NCI-H1105 (cell line): ENCODE results near the gene ZFPM1.

Experiments
- DNase-seq: peaks from one replicate; lab custom pipeline; 2025; lab: John Stamatoyannopoulos, UW

The ZFPM1 gene

DNA sequence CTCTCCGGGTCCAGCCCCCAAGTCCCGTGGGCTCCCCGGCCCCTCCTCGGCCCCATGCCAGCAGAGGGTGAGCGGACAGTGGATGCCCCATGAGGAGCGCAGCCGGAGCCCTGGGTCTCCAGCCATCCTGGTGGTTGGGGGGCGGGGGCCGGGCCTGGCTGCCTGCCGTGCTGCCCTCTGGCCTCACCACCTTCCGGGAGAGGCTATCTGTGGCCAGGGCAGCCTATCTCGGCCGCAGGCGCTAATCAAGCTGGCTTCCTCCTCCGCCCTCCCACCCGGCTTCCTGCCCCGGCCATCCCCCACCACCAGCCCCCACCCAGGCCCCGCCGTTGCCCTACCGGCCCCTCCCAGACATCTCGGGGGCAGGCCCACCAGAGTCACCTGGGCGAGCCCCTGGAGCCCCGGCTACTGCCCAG, 46.8 kb downstream of the ZFPM1 start:
- no peak for DNase-seq

DNA sequence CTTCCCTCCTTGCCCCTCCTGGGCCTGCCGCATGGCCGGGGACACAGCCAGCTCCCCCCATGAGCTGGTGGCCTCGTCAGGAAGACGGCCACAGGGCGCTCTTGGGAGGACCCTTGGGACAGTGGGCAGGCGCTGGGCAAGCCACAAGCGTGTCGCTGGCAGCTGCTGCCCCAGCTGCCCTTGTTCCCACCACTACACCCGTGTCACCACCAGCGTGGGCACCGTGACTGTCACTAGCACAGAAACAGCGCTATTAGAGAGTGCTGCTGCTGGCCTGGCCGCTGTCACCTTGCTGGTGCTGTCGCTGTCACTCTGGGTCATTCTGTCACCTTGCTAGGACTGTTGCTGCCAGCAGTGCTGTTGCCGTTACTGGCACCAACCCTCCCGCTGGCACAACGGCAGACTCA, 47.2 kb downstream of the ZFPM1 start:
- DNase-seq = no peak

DNA sequence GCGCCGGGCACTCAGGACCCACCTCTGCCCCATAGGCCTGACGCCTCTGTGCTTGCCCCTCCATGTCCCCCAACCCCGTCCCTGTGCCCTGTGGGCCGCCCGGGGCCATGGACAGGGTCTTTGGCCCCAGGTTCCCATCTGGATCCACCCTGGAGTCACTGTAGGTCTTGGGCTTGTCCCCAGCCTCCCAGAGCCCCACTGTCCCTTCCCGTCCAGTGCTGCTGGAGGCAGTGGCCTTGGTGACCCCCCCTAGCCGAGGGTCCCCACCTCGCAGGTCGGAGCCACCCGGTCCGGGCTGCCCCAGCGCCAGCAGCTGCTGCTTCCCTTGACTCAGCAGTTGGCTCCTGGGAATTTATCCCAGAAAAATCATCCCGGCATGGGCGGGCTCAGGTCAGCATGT, 49.3 kb downstream of the ZFPM1 start:
- DNase-seq = no peak

DNA sequence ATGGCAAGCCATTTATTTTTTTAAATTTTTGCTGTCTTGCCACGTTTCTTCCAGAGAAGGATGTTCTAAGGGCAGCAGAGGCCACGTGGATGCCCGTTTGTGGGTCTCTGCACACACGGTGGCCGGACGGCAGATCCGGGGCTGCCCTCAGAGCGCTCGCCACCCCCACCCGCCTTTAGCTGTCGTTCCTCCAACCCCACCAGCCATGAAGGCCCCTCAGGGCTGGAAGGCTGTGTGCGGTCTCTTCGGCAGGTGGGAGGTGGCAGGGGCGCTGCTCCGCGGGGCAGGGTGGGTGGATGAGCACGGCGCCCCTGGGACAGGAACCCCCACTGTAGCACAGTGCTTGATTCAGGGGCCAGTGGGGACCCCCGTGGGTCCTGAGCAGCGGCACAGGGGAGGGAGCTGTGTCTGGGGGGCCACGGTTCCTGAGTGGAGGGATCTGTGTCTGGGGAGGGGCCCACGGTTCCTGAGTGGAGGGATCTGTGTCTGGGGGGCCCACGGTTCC, 49.7 kb downstream of the ZFPM1 start:
- DNase-seq = no peak

DNA sequence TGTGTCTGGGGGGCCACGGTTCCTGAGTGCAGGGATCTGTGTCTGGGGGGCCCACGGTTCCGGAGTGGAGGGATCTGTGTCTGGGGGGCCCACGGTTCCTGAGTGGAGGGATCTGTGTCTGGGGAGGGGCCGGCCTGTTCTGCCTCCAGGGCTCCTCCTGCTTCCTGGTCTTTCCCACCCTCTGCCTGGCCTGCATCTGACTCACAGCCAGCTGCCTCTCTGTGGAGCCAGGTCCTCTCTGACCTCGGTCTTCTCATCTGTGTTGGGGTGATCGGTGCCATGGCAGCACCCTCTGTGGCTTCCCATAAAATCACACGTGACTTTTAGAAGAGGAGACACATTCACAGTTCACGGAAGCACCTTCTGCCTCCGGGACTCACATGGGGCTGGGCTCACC, 50.3 kb downstream of the ZFPM1 start:
- no peak for DNase-seq

DNA sequence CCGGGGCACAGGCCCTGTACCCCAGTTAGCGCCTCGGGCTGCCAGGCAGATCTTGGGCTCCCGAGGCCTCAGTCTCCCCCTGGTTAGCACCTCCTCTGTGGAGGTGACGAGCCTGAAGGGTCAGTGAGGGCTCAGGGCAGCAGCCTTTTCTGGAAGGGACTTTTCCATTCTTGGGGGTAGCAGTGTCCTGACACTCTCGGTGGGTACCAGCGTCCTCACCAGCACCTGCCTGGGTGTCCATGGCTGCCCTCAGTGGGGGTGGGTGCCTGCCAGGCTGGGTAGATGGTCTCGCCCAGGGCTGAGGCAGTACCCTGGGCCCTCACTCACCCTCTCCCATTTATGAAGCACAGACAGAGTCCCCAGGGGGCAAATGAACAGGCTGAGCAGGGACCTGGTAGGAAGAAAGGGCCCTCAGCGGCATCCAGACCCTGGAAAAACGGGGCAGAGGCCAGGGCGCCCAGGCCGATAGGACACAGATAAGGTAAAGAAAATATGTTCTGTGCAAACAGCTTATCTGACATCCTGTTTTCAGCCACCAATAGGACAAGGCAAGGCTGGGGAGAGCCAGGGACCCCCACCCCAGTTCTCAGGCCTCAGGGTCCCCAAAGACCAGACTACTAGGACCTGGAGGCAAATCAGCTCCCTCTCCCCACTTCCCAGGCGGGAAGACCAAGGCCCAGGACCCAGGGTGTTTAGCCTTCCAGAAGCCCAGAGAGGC, 50.9 kb downstream of the ZFPM1 start:
- no peak for DNase-seq

DNA sequence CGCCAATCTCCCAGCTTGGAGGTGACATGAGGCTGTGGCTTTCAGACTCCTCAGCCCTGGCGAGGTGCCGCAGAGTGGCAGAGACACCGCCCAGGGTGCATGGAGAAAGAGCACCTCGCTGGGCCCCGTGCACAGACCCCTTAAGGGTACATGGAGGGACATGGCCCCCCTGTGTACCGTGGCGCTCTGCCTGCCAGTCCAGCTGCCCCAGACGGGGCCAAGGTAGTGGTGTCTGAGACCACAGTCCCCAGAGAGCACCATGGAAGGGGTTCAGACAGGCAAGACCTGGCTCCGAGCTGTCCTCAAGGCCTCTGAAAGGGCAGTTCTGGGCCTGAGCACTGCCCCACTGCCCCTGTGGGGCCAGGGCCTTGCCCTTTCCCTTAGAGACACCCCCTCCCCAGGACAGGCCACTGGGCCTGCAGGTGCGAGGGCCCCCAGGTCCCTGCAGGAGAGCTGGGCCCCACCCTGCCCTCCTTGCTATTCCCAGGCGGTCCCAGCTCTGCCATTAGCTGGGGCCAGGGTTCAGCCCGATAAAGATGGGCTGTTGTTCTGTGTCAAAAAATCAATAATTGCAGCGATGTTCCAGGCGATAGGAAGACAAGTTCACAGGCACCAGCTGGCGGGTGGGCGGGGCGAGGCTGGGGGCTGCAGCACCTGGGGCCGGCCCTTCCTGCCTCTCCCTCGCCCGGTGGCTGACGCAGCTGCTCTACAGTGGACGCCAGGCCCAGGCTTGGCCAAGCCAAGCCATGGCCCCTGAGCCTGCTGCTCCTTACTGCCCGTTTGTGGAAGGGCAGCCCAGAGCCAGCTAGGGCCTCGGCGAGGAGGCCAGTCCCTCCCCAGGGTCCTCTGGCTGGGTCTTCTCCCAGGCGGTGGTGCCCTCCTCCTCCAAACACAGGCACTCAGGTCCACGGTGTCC, 51.7 kb downstream of the ZFPM1 start:
- DNase-seq = peak; percentile 18

DNA sequence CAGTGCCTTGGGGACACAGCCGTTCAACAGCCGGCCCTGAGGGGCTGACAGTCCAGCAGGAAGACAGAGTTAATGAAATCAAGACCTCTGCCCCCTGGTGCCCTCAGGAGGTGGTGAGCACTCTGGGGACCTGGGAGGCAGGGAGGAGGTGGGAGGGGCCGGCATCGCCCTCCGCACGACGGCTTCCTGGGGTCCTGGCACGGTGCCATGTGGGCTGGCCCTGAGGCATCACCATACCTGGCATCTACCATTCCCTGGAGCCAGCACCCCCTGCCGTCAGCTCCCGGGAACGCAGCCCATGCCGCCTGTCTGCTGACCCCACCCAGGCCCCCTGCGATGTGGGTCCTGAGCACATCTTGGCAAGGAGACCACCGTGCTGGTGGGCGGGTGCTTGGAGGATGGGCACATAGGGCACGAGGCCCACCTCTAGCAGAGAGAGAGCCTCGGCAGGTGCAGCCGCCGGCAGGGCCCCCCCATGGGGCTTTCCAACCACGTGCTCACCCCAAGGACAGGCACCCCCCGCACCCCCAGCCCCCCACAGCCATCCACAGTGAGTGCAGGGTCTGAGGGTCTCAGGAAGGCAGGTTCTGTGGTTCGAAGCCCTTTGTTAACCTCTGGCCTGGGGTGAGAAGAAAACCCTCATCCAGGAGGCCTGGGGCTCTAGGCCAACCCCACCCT, 52.5 kb downstream of the ZFPM1 start:
- DNase-seq = peak; percentile 79

DNA sequence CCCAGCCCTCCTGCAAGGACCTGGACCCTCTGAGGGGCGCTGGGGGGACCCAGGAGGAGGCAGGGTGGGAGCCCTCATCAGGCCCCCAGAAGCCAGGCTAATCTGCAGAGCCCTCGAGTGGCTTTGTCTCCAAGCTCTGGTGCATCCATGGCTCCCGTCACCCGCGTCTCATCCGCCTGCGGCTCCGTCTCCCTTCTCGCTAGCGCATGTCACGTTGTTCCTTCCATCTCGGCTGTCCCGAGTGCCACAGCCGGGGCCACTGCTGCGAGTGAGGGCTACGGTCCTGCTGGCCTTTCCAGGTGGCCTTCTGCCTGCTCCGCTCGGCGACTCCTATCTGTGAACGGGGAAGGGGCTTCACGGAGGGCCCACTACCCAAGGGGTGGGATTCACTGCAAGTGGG, 53.6 kb downstream of the ZFPM1 start:
- no peak for DNase-seq

DNA sequence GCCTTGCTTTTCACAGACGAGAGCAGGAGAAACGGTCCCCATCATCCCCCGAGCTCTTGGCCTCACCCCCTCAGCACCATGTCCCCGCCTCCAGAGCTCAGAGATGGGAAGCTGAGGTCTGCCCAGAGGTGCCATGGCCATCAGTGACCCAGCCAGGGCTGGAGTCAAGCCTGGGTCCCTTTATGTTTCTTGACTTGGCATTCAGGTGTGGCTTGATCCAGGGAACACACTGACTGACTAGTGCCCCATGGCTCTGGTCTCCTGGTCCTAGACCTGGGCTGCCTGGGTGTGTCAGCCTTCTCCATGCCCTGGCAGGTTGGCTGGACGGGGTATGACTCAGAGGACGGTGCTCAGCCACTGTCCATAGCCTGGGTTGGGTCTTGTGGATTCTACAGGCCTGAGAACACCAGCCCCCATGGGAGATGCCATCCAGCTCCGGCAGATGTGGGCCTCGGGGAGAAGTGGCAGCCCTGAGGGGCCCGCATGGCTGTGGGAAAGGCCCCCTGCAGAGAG, 54.2 kb downstream of the ZFPM1 start:
- DNase-seq = no peak

DNA sequence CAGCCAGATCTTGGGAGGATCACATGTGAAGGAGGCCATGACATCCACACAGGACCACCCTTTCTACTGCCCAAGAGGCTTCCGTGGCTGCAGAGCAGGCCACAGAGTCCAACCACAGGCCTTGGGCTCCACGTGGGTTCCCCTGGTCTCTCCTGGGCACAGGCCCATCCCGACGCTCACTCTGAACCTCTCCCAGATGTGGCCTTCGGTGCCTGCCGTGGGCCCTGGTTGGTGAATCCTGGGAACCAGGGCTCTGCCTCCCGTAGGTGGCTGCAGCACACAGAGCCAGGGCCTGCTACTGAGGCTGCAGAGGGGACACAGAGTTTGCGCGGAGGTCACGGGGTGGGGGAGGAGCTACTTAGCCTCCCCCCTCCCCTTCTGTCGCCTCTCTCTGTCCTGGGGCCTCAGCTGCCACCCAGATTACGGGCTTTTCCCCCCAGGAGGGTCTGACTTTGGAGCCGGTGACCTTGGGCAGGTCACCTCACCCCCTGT, 55.3 kb downstream of the ZFPM1 start:
- DNase-seq = no peak

DNA sequence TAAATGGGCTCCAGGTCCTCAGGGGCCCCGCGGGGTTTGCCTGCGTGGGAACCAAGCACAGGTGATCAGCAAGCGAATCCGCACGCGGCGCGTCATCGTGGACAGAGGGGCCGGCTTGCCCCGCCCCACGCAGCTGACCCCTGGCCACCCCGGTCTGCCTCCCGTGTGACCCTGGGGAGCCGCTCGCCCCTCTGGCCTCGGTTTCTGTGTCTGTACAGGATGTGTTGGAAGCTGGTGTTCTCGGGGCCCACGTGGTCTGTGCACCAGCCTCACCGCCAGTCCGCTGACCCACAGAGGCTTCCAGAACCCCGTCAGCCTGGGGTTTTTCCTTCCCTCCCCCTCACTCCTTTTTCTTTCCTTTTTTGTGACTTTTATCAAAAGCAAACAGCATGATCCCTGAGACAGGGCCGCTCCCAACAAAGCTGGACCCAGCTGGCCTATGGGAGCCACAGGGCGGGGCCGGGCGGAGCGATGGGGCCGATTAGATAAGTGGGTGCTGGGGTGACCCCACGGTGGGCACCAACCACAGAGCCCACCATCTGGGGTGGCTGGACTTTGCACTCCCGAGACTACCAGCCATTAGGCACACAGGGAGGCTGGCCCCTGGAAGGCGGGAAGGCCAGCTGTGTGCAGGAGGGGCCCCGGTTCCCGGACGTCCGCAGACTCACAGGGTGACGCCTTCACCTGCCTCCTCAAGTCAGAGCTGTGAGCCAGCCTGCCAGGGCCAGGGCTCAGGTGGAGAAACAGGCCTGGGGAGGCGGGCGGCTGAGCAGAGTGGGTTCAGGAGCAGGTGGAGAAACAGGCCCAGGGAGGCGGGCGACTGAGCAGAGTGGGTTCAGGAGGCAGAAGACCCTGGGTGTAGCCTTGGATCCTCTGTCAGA, 56.0 kb downstream of the ZFPM1 start:
- no peak for DNase-seq

DNA sequence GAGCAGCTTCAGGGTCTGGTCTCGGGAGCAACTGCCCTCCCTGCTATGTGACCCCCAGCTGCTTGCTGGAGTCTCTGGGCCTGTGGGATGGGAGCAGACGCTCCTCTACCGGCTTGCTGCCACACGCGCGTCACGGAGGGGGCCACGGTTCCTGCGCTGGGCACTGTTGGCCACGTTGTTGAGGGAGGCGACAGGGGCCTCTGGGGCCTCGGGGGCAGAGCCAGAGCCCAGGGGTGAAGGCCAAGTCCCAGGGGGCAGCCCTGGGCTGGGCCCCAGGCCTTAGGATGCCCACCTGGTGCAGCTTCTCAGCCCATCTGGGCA, 56.6 kb downstream of the ZFPM1 start:
- no peak for DNase-seq

DNA sequence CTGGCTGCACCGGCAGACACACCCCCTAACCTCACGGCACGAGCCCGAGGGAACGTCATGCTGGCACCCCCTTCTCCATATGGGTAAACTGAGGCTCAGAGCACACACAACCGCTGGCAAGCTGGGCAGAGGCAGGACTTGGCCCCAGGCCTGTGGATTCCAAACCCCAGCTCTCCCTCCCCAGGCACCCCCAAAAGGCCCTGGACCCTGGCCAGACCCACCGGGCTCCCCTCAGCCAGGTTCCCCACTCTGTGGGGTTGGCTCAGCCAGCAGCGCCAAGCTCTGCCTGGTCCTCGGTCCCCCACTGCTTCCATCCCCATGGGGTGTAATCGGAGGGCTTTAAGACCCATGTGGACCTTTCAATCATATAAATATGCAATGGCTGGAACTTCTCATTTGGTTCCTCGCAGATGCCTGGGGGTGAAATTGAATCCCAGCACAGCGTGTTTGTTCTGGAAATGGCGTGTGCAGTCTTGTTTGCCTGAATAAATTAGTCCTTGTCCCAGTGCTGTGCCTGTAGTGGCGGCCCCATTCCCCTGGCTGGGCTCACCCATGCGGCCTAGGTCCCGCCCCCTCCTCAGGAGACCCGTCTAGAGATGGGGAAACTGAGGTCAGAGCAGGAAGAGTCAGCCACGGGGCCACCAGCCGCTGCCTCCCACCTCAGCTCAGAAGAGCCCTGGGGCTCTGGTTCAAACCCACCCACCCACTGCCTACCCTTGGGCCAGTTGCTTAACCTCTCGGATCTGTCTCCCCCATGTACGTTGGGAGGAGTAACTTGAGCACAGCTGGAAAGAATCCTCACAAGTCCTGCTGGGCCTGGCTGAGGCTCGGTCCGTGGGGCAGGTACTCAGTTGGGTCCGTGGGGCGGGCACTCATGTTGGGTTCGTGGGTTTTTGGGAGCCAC, 57.3 kb downstream of the ZFPM1 start:
- no peak for DNase-seq

DNA sequence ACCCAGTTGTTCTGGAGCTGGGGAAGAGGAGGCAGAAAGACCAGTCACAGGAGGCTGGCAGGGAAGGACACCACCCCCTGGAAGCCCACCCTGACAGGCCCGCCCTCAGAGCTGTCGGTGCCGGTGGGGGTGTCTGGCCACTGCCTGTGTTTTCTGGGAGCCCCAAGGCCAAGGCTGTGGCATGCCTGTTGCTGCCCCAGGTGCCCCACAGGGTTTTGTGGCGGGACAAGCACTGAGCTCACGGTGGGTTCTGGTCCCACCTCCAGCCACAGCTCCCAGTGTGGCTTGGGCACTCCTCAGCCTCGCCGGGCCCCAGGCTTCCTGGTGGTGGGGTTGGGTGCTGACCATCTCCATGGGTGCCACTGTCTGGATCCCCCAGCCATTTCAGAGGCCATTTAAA, 58.0 kb downstream of the ZFPM1 start:
- DNase-seq = no peak

DNA sequence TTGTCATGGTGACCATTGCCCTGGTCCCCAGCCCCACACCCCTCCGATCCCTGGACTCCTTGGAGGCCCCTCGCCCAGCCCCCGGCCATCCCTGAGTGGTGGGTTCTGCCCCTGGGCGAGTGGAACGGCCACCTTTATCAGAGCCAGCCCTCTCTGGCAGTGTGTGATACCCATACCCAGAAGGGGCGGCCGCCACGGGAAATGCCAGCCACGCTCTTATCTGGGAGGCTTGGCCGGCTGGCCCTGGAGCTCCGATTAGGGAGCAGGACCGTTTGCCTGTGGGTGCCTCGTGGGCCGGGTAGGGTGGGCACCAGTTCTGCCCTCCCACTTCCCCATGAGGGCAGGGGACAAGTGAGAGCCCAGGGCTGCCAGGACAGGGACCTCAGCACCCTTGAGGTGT, 58.8 kb downstream of the ZFPM1 start:
- no peak for DNase-seq

DNA sequence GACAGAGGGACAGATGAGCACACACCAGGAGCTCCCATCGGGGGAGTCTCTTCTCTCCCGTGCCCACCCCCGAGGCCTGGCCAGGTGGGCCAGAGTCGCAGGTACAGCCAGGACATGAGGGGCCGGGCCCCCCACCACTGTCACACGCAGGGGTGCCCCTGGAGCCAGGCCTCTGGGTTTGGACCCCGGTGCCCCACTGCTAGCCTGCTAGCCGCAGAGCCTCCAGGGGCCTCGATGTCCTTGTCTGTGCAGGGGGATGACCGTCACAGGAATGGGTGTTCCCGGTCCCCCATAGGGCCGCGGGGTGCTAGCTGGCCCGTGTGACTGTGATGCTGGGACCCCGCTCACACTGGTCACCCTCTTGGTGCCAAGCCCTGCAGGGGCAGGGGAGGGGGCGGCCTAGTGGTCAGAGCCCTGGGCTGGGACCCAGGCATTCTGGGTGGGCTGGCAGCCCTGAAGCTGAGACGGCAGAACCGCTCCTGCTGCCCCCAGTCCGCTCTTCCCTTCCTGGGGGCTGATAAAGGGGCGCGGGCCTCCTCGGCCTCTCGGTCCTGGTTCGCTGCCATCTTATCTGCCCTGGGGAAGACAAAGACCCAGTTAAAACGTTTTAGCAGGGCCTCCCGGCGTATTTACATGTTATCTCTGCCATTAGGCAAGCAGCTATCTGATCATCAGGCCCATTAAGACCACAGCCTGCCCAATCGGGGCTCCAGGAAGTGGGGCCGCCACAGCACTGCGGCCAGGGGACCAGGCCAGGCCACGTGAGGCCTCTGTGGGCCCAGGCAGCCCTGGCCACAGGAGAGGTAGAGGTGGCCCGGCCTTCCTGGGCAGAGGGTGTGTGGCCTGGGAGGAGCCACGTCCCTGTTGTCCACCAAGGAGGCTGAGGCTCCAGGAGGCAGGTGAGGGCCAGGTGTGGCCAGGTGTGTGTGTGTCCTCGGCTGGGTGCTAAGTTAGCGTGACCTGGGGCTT, 59.9 kb downstream of the ZFPM1 start:
- DNase-seq = no peak

DNA sequence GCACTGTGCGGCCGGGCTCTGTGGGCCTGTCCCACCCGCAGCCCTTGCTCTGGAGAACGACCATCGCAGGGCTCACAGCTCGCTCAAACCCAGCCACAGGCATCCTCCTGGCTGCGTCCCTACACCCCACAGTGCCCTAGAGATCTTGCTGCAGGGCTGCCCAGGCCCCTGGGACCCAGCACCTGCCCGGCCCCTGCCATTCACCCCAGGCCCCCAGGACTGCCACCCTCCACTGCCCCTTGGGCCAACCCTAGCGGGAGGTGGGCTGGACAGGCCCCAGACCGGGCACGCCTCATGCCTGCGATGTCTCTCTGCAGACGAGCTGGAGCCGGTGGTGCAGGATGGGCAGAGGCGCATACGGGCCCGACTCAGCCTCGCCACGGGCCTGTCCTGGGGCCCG, 61.0 kb downstream of the ZFPM1 start:
- no peak for DNase-seq
